IMR-90 (cell line): Measurements from ENCODE around the gene PCNX2. TPM values are rescaled to one million over a fixed set of nuclear protein-coding genes. Genes with fewer than 3 reads are reported as not detected.

ENCODE experiments used
- ATAC-seq: fragments of 200-7000 bp; cut with Tn5 transposase; 2 replicates; pipeline ENCODE4 v1.9.1; 2020; ENCODE audit warnings: low read depth, mild to moderate bottlenecking, moderate library complexity
- BruUV-seq: library from RNA; stranded (reverse); fragments of 400-500 nt; replicated peaks from 2 replicates; lab custom pipeline; 2021; lab: Mats Ljungman, UMichigan
- CTCF ChIA-PET: fragments of 300-600 bp; formaldehyde crosslinking; extraction: SDS; loops from one replicate; lab custom pipeline; 2021; ENCODE audit warnings: antibody characterized with exemption; lab: Yijun Ruan, JAX
- POLR2A ChIA-PET: fragments of 300-600 bp; sonication (Branson Sonifier 250); formaldehyde crosslinking; loops from one replicate; lab custom pipeline; 2022; ENCODE audit warnings: antibody characterized with exemption; ENCODE audit not compliant: unreplicated experiment; lab: Charles Lee
- DNase-seq: peaks from one replicate; pipeline ENCODE4 v3.0.0; 2013
- H2AFZ ChIP-seq: replicated peaks from 2 replicates; pipeline ENCODE3; 2013; ENCODE audit warnings: low read length, mild to moderate bottlenecking; ENCODE audit not compliant: poor library complexity
- H2AK5ac ChIP-seq: 2 replicates; pipeline ENCODE4 v1.6.1; 2013; ENCODE audit warnings: low read depth, low read length, inconsistent platforms
- H2AK9ac ChIP-seq: replicated peaks from 2 replicates; pipeline ENCODE3; 2013; ENCODE audit warnings: mild to moderate bottlenecking, low read depth, low read length, moderate library complexity; ENCODE audit not compliant: poor library complexity
- H2BK120ac ChIP-seq: 2 replicates; pipeline ENCODE4 v1.6.1; 2013; ENCODE audit warnings: low read depth, low read length, inconsistent platforms
- H2BK15ac ChIP-seq: 3 replicates; pipeline ENCODE4 v1.6.1; 2013; ENCODE audit warnings: low read depth, low read length, inconsistent platforms
- H2BK20ac ChIP-seq: 2 replicates; pipeline ENCODE4 v1.6.1; 2013; ENCODE audit warnings: low read depth, mild to moderate bottlenecking, inconsistent platforms, low read length, moderate library complexity
- H2BK5ac ChIP-seq: 2 replicates; pipeline ENCODE4 v1.6.1; 2013; ENCODE audit warnings: mild to moderate bottlenecking, low read depth, low read length, inconsistent platforms; ENCODE audit not compliant: poor library complexity, severe bottlenecking
- H3K14ac ChIP-seq: replicated peaks from 2 replicates; pipeline ENCODE4 v1.6.1; 2013; ENCODE audit warnings: low read depth, low read length, inconsistent platforms
- H3K18ac ChIP-seq: 2 replicates; pipeline ENCODE4 v1.6.1; 2013; ENCODE audit warnings: low read depth, low read length, control low read depth
- H3K23ac ChIP-seq: 2 replicates; pipeline ENCODE4 v1.6.1; 2013; ENCODE audit warnings: low read depth, low read length, inconsistent platforms
- H3K27ac ChIP-seq: 2 replicates; pipeline ENCODE4 v1.5.1; 2013; ENCODE audit warnings: mild to moderate bottlenecking, control low read depth, low read length; ENCODE audit not compliant: insufficient read depth
- H3K27me3 ChIP-seq: 2 replicates; pipeline ENCODE4 v1.6.1; 2013; ENCODE audit warnings: low read length; ENCODE audit not compliant: control insufficient read depth, insufficient read depth
- H3K36me3 ChIP-seq: 2 replicates; pipeline ENCODE4 v1.6.1; 2013; ENCODE audit warnings: low read length, mixed read lengths; ENCODE audit not compliant: control insufficient read depth, insufficient read depth
- H3K4ac ChIP-seq: 2 replicates; pipeline ENCODE4 v1.6.1; 2013; ENCODE audit warnings: low read depth, low read length, inconsistent platforms
- H3K4me1 ChIP-seq: 2 replicates; pipeline ENCODE4 v1.6.1; 2013; ENCODE audit warnings: low read length, mixed read lengths; ENCODE audit not compliant: control insufficient read depth, insufficient read depth
- H3K4me2 ChIP-seq: 2 replicates; pipeline ENCODE4 v1.6.1; 2013; ENCODE audit warnings: low read depth, mild to moderate bottlenecking, control low read depth, low read length, moderate library complexity
- H3K4me3 ChIP-seq: 2 replicates; pipeline ENCODE4 v1.5.1; 2013; ENCODE audit warnings: low read depth, mild to moderate bottlenecking, control low read depth, low read length, moderate library complexity; ENCODE audit not compliant: insufficient read depth
- H3K56ac ChIP-seq: 2 replicates; pipeline ENCODE4 v1.6.1; 2013; ENCODE audit warnings: low read length, inconsistent platforms; ENCODE audit not compliant: insufficient read depth; ENCODE audit errors: extremely low read depth
- H3K79me1 ChIP-seq, 2 experiments: 2 replicates each; pipeline ENCODE4 v1.6.1; 2013; ENCODE audit warnings: low read length in 2 of 2, inconsistent platforms in 1 of 2, low read depth in 1 of 2
- H3K9ac ChIP-seq: 2 replicates; pipeline ENCODE4 v1.6.1; 2013; ENCODE audit warnings: low read depth, low read length, control low read depth
- H3K9me1 ChIP-seq: 2 replicates; pipeline ENCODE4 v1.6.1; 2013; ENCODE audit warnings: low read length, inconsistent platforms; ENCODE audit not compliant: insufficient read depth
- H3K9me3 ChIP-seq: 2 replicates; pipeline ENCODE4 v1.6.1; 2013; ENCODE audit warnings: low read length; ENCODE audit not compliant: control insufficient read depth, insufficient read depth
- H4K20me1 ChIP-seq: 2 replicates; pipeline ENCODE4 v1.6.1; 2013; ENCODE audit warnings: low read length, inconsistent platforms; ENCODE audit not compliant: insufficient read depth
- H4K5ac ChIP-seq: 2 replicates; pipeline ENCODE4 v1.6.1; 2013; ENCODE audit warnings: mild to moderate bottlenecking, low read depth, low read length, control low read depth
- H4K8ac ChIP-seq, 2 experiments: 2 replicates each; pipeline ENCODE4 v1.6.1; 2013; ENCODE audit warnings: low read depth in 2 of 2, low read length in 2 of 2, control low read depth in 1 of 2, inconsistent platforms in 1 of 2
- H4K91ac ChIP-seq: 2 replicates; pipeline ENCODE4 v1.6.1; 2013; ENCODE audit warnings: low read depth, low read length, inconsistent platforms; ENCODE audit not compliant: insufficient read depth
- BHLHE40 ChIP-seq: fragments of 150-350 bp; IDR thresholded peaks from 2 replicates; pipeline ENCODE4 v1.6.1; 2016; ENCODE audit warnings: mild to moderate bottlenecking, low read depth, low read length
- CEBPB ChIP-seq: IDR thresholded peaks from 2 replicates; pipeline ENCODE4 v1.6.1; 2012; ENCODE audit warnings: low read depth, low read length, improper control_type of control experiment
- CHD1 ChIP-seq: IDR thresholded peaks from 2 replicates; pipeline ENCODE4 v1.6.1; 2012; ENCODE audit warnings: low read depth, low read length, improper control_type of control experiment
- CTCF ChIP-seq: conservative IDR thresholded peaks from 2 replicates; pipeline ENCODE4 v1.5.1; 2012; ENCODE audit warnings: mild to moderate bottlenecking, low read depth, low read length, improper control_type of control experiment
- FOS ChIP-seq: fragments of 150-350 bp; IDR thresholded peaks from 2 replicates; pipeline ENCODE4 v1.6.1; 2016; ENCODE audit warnings: low read depth, low read length
- MAFK ChIP-seq: IDR thresholded peaks from 2 replicates; pipeline ENCODE4 v1.6.1; 2012; ENCODE audit warnings: low read depth, low read length, improper control_type of control experiment
- MXI1 ChIP-seq: IDR thresholded peaks from 2 replicates; pipeline ENCODE4 v1.6.1; 2012; ENCODE audit warnings: low read depth, mild to moderate bottlenecking, low read length, moderate library complexity, borderline replicate concordance
- NFE2L2 ChIP-seq: fragments of 150-350 bp; IDR thresholded peaks from 2 replicates; pipeline ENCODE4 v1.6.1; 2016; ENCODE audit warnings: low read depth, mild to moderate bottlenecking, low read length
- POLR2A ChIP-seq: IDR thresholded peaks from 2 replicates; pipeline ENCODE4 v1.6.1; 2012; ENCODE audit warnings: mild to moderate bottlenecking, low read depth, low read length
- RAD21 ChIP-seq: IDR thresholded peaks from 2 replicates; pipeline ENCODE4 v1.6.1; 2012; ENCODE audit warnings: low read length, improper control_type of control experiment
- RCOR1 ChIP-seq: IDR thresholded peaks from 2 replicates; pipeline ENCODE4 v1.6.1; 2012; ENCODE audit warnings: mild to moderate bottlenecking, low read length, improper control_type of control experiment; ENCODE audit not compliant: insufficient replicate concordance
- RFX5 ChIP-seq: IDR thresholded peaks from 2 replicates; pipeline ENCODE4 v1.8.0; 2012; ENCODE audit warnings: low read depth, mild to moderate bottlenecking, low read length, moderate library complexity
- SMC3 ChIP-seq: fragments of 150-350 bp; IDR thresholded peaks from 2 replicates; pipeline ENCODE4 v1.6.1; 2016; ENCODE audit warnings: low read depth, mild to moderate bottlenecking, antibody characterized with exemption, low read length, moderate library complexity
- WGBS, 2 experiments: methylation state at CpG; one replicate each; pipeline versions ENCODE4 v1.1.5 to v1.1.7; 2013; ENCODE audit warnings: missing lambda C conversion rate in 2 of 2; ENCODE audit not compliant: insufficient read length in 1 of 2; ENCODE audit errors: extremely low coverage in 2 of 2; 5-methylcytosine and 5-hydroxymethylcytosine counted together
- dilution Hi-C: fragments of 300-500 bp; cut with HindIII; formaldehyde crosslinking; loops from one replicate; pipeline ENCODE4 v1.14.3; 2018; ENCODE audit warnings: low sequenced_read_pairs; ENCODE audit not compliant: unreplicated experiment
- in situ Hi-C: fragments of 300-500 bp; cut with MboI; formaldehyde crosslinking; loops from 3 replicates; pipeline ENCODE4 v1.14.3; 2019; ENCODE audit warnings: low sequenced_read_pairs, inconsistent platforms, mixed read lengths
- intact Hi-C: fragments of 100-400 bp; cut with micrococcal nuclease; formaldehyde crosslinking; loops from 2 replicates; pipeline ENCODE4 v1.10.0; 2022
- polyA plus RNA-seq, 3 experiments: library from polyadenylated mRNA; depleted of rRNA; stranded (reverse); fragments of >200 nt; gene quantifications; 2 replicates each; pipeline ENCODE4 v1.2.3, GENCODE V29; 2012; ENCODE audit warnings: low replicate concordance in 1 of 3
- total RNA-seq: library from RNA; depleted of rRNA; stranded (reverse); fragments of >200 nt; gene quantifications from 2 replicates; pipeline ENCODE4 v1.2.3, GENCODE V29; 2012

PCNX2 gene
- total and polyA plus RNA-seq, 2 of the 4 experiments (the other 2 are of a cell fraction) = 15.9 to 22.6 TPM

- no peak overlapping the region for H2BK5ac ChIP-seq
- H3K79me1 ChIP-seq = no peaks in the 10 kb centered on the region; a peak in 1 of 4 replicates
- peaks cover 3% of the 10 kb centered on the region; the same call in 1 of the 2 replicates for H3K36me3 ChIP-seq
- peak overlapping the region; percentile 68 for H4K5ac ChIP-seq
- no peak overlapping the region for H2BK20ac ChIP-seq
- H3K56ac ChIP-seq = no peak overlapping the region
- BruUV-seq = no TSS peak
- ATAC-seq (no peak), DNase-seq (no peak)
- H3K4me2 ChIP-seq = no peak overlapping the region
- dilution Hi-C loops = no loop called here
- ChIA-PET CTCF (interaction anchor here (0.6 kb wide), 1 partner anchor 31 kb away, joined by 3 read pairs; no protein-coding TSS in a partner anchor), POLR2A (interaction anchor here (0.6 kb wide), 1 partner anchor 1818 kb away, joined by 3 read pairs; no protein-coding TSS in a partner anchor)
- no peak overlapping the region for H3K14ac ChIP-seq
- peak overlapping the region; percentile 60; the same call in 1 of the 2 replicates for H3K18ac ChIP-seq
- no peaks in the 10 kb centered on the region for H4K20me1 ChIP-seq
- H2AFZ ChIP-seq = no peak overlapping the region
- no peak for TF ChIP-seq RFX5
- TF ChIP-seq RCOR1 = no peak
- TF ChIP-seq RAD21 = no peak
- no peak for TF ChIP-seq CEBPB
- TF ChIP-seq POLR2A = no peak
- no peak for TF ChIP-seq FOS
- no peak for TF ChIP-seq BHLHE40
- no peak for TF ChIP-seq MAFK
- TF ChIP-seq SMC3 = no peak
- no peak for TF ChIP-seq CTCF
- TF ChIP-seq NFE2L2 = no peak
- no peak for TF ChIP-seq MXI1
- no peak for TF ChIP-seq CHD1
- 0 out of 2 replicates have a peak overlapping the region, but pooled peaks have one; percentile 11 for H3K23ac ChIP-seq
- no peak overlapping the region for H3K4me3 ChIP-seq
- H2BK120ac ChIP-seq = no peak overlapping the region
- no peak overlapping the region for H2AK9ac ChIP-seq
- H3K4me1 ChIP-seq = peaks cover 14% of the 10 kb centered on the region
- H4K8ac ChIP-seq = peak overlapping the region in 1 of 2 experiments; percentile 62; a peak in 1 of 4 replicates
- peak overlapping the region; percentile 40; the same call in 1 of the 3 replicates for H2BK15ac ChIP-seq
- no peaks in the 10 kb centered on the region for H3K9me3 ChIP-seq
- no CpG with 5 or more reads among the region's 1 CpG for WGBS, 2 experiments
- no peak overlapping the region for H3K9ac ChIP-seq
- H3K27me3 ChIP-seq = no peaks in the 10 kb centered on the region
- intact Hi-C loops = no loop called here
- peaks cover 3% of the 10 kb centered on the region; the same call in 1 of the 2 replicates for H3K9me1 ChIP-seq
- in situ Hi-C loops = no loop called here
- H2AK5ac ChIP-seq = peak overlapping the region; percentile 64
- H3K27ac ChIP-seq = no peak overlapping the region
- no peak overlapping the region; the same call in 1 of the 2 replicates for H3K4ac ChIP-seq
- peak overlapping the region; percentile 38; the same call in 1 of the 2 replicates for H4K91ac ChIP-seq
Measured at GRCh38 chr1:233107130-233107660, 188.3 kb downstream of the PCNX2 start.
